ENCODE results near the gene SPOCK3. TPM values are rescaled to one million over a fixed set of nuclear protein-coding genes. Genes with fewer than 3 reads are reported as not detected.

SPOCK3 gene
- total and polyA plus RNA-seq, 2 of the 13 experiments (the other 11 are each of a cell fraction or from before 2014, with no cell fraction given): not detected

DNA sequence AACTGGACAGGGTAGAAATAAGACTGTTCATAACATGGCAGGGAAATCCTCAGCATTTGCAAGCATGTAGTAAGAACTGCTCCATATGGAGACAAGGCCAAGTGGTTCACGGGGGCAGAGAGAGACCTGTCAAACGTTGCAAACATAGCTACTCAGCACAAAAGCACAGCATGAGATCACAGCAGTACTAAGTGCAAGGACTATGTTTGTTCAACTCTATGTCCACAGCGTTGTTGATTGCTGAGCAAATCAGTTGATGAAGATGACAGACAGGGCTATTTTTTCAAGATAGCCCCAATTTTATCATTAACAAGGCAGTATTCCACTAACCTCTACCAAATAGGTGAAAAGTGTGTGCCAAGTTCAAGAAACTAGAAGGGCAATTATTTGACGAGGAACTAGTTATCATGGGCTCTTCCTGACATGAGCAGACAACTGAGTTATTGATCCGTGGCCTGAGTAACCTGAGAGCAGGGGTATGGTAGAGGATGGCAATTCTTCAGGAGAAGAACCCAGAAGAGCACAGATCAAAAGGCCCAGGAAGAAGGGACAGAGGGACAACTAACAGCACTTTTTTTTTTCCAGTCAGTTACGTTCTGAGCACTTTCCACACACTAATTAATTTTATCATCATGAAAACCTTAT is 57.4 kb downstream of the SPOCK3 start (continued):
- TF ChIP-seq, protein P1, sequence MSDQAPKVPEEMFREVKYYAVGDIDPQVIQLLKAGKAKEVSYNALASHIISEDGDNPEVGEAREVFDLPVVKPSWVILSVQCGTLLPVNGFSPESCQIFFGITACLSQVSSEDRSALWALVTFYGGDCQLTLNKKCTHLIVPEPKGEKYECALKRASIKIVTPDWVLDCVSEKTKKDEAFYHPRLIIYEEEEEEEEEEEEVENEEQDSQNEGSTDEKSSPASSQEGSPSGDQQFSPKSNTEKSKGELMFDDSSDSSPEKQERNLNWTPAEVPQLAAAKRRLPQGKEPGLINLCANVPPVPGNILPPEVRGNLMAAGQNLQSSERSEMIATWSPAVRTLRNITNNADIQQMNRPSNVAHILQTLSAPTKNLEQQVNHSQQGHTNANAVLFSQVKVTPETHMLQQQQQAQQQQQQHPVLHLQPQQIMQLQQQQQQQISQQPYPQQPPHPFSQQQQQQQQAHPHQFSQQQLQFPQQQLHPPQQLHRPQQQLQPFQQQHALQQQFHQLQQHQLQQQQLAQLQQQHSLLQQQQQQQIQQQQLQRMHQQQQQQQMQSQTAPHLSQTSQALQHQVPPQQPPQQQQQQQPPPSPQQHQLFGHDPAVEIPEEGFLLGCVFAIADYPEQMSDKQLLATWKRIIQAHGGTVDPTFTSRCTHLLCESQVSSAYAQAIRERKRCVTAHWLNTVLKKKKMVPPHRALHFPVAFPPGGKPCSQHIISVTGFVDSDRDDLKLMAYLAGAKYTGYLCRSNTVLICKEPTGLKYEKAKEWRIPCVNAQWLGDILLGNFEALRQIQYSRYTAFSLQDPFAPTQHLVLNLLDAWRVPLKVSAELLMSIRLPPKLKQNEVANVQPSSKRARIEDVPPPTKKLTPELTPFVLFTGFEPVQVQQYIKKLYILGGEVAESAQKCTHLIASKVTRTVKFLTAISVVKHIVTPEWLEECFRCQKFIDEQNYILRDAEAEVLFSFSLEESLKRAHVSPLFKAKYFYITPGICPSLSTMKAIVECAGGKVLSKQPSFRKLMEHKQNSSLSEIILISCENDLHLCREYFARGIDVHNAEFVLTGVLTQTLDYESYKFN (CRISPR knock-in tag; conservative IDR thresholded peaks at IDR 0.05): peak; percentile 87
- TF ChIP-seq, protein P2, sequence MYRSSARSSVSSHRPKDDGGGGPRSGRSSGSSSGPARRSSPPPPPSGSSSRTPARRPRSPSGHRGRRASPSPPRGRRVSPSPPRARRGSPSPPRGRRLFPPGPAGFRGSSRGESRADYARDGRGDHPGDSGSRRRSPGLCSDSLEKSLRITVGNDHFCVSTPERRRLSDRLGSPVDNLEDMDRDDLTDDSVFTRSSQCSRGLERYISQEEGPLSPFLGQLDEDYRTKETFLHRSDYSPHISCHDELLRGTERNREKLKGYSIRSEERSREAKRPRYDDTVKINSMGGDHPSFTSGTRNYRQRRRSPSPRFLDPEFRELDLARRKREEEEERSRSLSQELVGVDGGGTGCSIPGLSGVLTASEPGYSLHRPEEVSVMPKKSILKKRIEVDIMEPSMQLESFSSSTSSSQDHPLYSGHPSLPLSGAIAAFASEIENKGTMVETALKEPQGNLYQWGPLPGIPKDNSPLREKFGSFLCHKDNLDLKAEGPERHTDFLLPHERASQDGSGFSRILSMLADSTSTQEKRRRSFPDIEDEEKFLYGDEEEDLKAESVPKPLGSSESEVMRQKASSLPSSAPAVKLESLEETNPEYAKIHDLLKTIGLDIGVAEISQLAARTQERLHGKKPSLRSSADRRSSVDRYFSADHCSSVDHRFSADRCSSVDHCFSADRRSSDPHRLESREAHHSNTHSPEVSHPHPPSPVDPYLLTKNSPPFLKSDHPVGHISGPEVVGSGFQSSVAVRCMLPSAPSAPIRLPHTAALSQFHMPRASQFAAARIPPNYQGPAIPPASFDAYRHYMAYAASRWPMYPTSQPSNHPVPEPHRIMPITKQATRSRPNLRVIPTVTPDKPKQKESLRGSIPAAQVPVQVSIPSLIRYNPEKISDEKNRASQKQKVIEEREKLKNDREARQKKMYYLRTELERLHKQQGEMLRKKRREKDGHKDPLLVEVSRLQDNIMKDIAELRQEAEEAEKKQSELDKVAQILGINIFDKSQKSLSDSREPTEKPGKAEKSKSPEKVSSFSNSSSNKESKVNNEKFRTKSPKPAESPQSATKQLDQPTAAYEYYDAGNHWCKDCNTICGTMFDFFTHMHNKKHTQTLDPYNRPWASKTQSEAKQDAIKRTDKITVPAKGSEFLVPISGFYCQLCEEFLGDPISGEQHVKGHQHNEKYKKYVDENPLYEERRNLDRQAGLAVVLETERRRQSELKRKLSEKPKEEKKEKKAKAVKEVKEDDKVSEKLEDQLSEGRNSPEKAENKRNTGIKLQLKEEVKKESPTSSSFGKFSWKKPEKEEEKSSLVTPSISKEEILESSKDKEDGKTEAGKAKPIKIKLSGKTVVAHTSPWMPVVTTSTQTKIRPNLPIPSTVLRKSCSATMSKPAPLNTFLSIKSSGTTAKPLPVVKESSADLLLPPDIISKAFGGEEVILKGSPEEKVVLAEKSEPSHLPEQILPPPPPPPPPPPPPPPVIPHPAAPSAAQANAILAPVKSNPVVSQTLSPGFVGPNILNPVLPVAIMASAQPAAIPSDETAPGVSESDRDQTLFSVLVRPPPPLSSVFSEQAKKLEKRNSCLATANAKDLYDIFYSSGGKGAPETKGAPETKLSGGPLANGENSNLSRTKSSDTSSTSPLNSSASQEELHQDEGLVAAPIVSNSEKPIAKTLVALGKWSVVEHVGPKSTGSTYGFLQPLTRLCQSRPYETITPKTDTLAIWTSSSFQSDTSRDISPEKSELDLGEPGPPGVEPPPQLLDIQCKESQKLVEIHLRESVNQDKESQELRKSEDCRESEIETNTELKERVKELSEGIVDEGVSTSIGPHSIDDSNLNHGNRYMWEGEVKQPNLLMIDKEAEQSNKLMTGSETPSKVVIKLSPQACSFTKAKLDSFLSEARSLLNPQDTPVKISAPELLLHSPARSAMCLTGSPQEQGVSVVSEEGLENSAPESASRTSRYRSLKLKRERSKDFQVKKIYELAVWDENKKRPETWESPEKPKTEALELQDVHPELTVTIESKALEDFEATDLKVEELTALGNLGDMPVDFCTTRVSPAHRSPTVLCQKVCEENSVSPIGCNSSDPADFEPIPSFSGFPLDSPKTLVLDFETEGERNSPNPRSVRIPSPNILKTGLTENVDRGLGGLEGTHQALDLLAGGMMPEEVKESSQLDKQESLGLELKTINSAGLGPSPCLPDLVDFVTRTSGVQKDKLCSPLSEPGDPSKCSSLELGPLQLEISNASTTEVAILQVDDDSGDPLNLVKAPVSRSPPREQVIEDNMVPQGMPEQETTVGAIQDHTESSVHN (CRISPR knock-in tag; IDR thresholded peaks at IDR 0.05): no peak
- TF ChIP-seq SCMH1 (CRISPR knock-in tag; IDR thresholded peaks at IDR 0.05; ENCODE audit: borderline replicate concordance) (no peak), ADNP (CRISPR knock-in tag; IDR thresholded peaks at IDR 0.05) (no peak), SIX1 (CRISPR knock-in tag; IDR thresholded peaks at IDR 0.05; ENCODE audit: borderline replicate concordance) (no peak), TOE1 (CRISPR knock-in tag; IDR thresholded peaks at IDR 0.05) (no peak), POLR2G (IDR thresholded peaks at IDR 0.05; ENCODE audit: low read depth, low read length) (no peak), SRY (CRISPR knock-in tag; IDR thresholded peaks at IDR 0.05) (no peak), NR2F6 (IDR thresholded peaks at IDR 0.05) (peak; percentile 57), NR2F6 (CRISPR knock-in tag; IDR thresholded peaks at IDR 0.05) (no peak; the same call in 1 of the 2 replicates), MBNL3 (CRISPR knock-in tag; conservative IDR thresholded peaks at IDR 0.05) (no peak), BRD4 (CRISPR knock-in tag; IDR thresholded peaks at IDR 0.05) (no peak), NR2F1 (CRISPR knock-in tag; IDR thresholded peaks at IDR 0.05) (0 out of 4 replicates have a peak, but pooled peaks have one; percentile 17 to 34), SMARCE1 (IDR thresholded peaks at IDR 0.05; ENCODE audit: borderline replicate concordance) (no peak), MIER2 (CRISPR knock-in tag; IDR thresholded peaks at IDR 0.05) (peak; percentile 51; the same call in 1 of the 2 replicates), FOXA3 (CRISPR knock-in tag; IDR thresholded peaks at IDR 0.05) (peak; percentile 81)
- TF ChIP-seq, protein P3, sequence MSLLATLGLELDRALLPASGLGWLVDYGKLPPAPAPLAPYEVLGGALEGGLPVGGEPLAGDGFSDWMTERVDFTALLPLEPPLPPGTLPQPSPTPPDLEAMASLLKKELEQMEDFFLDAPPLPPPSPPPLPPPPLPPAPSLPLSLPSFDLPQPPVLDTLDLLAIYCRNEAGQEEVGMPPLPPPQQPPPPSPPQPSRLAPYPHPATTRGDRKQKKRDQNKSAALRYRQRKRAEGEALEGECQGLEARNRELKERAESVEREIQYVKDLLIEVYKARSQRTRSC (CRISPR knock-in tag; IDR thresholded peaks at IDR 0.05; ENCODE audit: low read depth): no peak
